Calu3 (cell line): ENCODE measurements around the gene ATP1A4. TPM values are rescaled to one million over a fixed set of nuclear protein-coding genes. Genes with fewer than 3 reads are reported as not detected.
"Not testable (repeated sequence)": the region's sequence is repeated elsewhere in the genome, so short reads cannot be mapped to it uniquely, and the experiment has no call there.

Experiments
- BruUV-seq: library from RNA; stranded (reverse); fragments of 400-500 nt; replicated peaks from 2 replicates; lab custom pipeline; 2021; lab: Mats Ljungman, UMichigan
- CTCF ChIA-PET: fragments of 300-600 bp; sonication (Branson Sonifier 250); formaldehyde crosslinking; loops from one replicate; lab custom pipeline; 2022; ENCODE audit warnings: antibody characterized with exemption; lab: Charles Lee
- DNase-seq: peaks from one replicate; pipeline ENCODE4 v3.0.0; 2022
- H3K27ac Mint-ChIP-seq: one replicate; pipeline ENCODE4 v1.8.0; 2022; ENCODE audit warnings: mixed read lengths; ENCODE audit not compliant: unreplicated experiment
- H3K27me3 Mint-ChIP-seq: one replicate; pipeline ENCODE4 v1.8.0; 2022; ENCODE audit warnings: mixed read lengths; ENCODE audit not compliant: unreplicated experiment
- H3K36me3 Mint-ChIP-seq: one replicate; pipeline ENCODE4 v1.8.0; 2022; ENCODE audit warnings: mild to moderate bottlenecking, moderate library complexity, mixed read lengths; ENCODE audit not compliant: insufficient read depth, unreplicated experiment
- H3K4me1 Mint-ChIP-seq: one replicate; pipeline ENCODE4 v1.8.0; 2022; ENCODE audit warnings: mild to moderate bottlenecking, low read depth, mixed read lengths; ENCODE audit not compliant: unreplicated experiment
- H3K4me3 Mint-ChIP-seq: one replicate; pipeline ENCODE4 v1.8.0; 2022; ENCODE audit warnings: mild to moderate bottlenecking, low read depth, moderate library complexity, mixed read lengths; ENCODE audit not compliant: unreplicated experiment
- H3K9me3 Mint-ChIP-seq: one replicate; pipeline ENCODE4 v1.8.0; 2022; ENCODE audit warnings: low read depth, mixed read lengths; ENCODE audit not compliant: unreplicated experiment
- CTCF ChIP-seq: fragments of 200-600 bp; IDR thresholded peaks from one replicate; pipeline ENCODE4 v1.8.0; 2022; ENCODE audit warnings: antibody characterized with exemption; ENCODE audit not compliant: unreplicated experiment
- intact Hi-C: fragments of 100-400 bp; cut with micrococcal nuclease; formaldehyde crosslinking; loops from one replicate; pipeline ENCODE4 v1.10.0; 2022; ENCODE audit not compliant: unreplicated experiment
- total RNA-seq: library from RNA; stranded (reverse); gene quantifications from 2 replicates; pipeline ENCODE4 v1.2.3, GENCODE V29; 2022

Gene ATP1A4
- total RNA-seq, 1 experiment from 2014 or later: not detected

- TF ChIP-seq CTCF: peak; percentile 16
- Mint-ChIP-seq H3K9me3 (no peaks in the 10 kb centered on the region), H3K36me3 (peaks cover 11% of the 10 kb centered on the region), H3K4me1 (peaks cover 15% of the 10 kb centered on the region), H3K27me3 (peaks cover 33% of the 10 kb centered on the region), H3K4me3 (no peak overlapping the region), H3K27ac (peak overlapping the region; percentile 69)
- intact Hi-C loops: no loop called here
- DNase-seq: peak; percentile 60
- no TSS peak for BruUV-seq
- CTCF ChIA-PET: interaction anchor here (1.0 kb wide), 1 partner anchor 132 kb away, joined by 3 read pairs; no protein-coding TSS in a partner anchor
These were observed 26.5 kb upstream of the ATP1A4 start for GRCh38 chr1:160124705-160125478.

- TF ChIP-seq CTCF: no peak
- H3K36me3 Mint-ChIP-seq: peaks cover 11% of the 10 kb centered on the region
- BruUV-seq: no TSS peak
- no peak for DNase-seq
- intact Hi-C loops: no loop called here
- no peaks in the 10 kb centered on the region for H3K9me3 Mint-ChIP-seq
- peaks cover 33% of the 10 kb centered on the region for H3K27me3 Mint-ChIP-seq
- H3K27ac Mint-ChIP-seq: no peak overlapping the region
- CTCF ChIA-PET: no interaction called here
- no peak overlapping the region for H3K4me3 Mint-ChIP-seq
- H3K4me1 Mint-ChIP-seq: peaks cover 15% of the 10 kb centered on the region
These were observed 25.7 kb upstream of the ATP1A4 start for GRCh38 chr1:160125746-160126145.

- Mint-ChIP-seq H3K4me1 (peaks cover 15% of the 10 kb centered on the region), H3K27me3 (peaks cover 38% of the 10 kb centered on the region), H3K36me3 (peaks cover 11% of the 10 kb centered on the region)
- H3K9me3 Mint-ChIP-seq, DNase-seq, intact Hi-C loops, BruUV-seq, H3K27ac Mint-ChIP-seq, H3K4me3 Mint-ChIP-seq, CTCF ChIA-PET: not testable (repeated sequence)
These were observed 25.1 kb upstream of the ATP1A4 start for GRCh38 chr1:160126342-160126741.

GRCh38 chr1:160127381-160127780, 24.0 kb upstream of the ATP1A4 start:
- TF ChIP-seq CTCF: no peak
- peaks cover 11% of the 10 kb centered on the region for H3K36me3 Mint-ChIP-seq
- intact Hi-C loops: no loop called here
- no peaks in the 10 kb centered on the region for H3K9me3 Mint-ChIP-seq
- no peak overlapping the region for H3K27ac Mint-ChIP-seq
- BruUV-seq: no TSS peak
- H3K4me3 Mint-ChIP-seq: no peak overlapping the region
- H3K4me1 Mint-ChIP-seq: peaks cover 15% of the 10 kb centered on the region
- H3K27me3 Mint-ChIP-seq: peaks cover 49% of the 10 kb centered on the region
- CTCF ChIA-PET: interaction anchor here (0.6 kb wide), 1 partner anchor 54 kb away, joined by 7 read pairs; no protein-coding TSS in a partner anchor
- no peak for DNase-seq
